ENCODE measurements around the gene ZBTB44.

DNA sequence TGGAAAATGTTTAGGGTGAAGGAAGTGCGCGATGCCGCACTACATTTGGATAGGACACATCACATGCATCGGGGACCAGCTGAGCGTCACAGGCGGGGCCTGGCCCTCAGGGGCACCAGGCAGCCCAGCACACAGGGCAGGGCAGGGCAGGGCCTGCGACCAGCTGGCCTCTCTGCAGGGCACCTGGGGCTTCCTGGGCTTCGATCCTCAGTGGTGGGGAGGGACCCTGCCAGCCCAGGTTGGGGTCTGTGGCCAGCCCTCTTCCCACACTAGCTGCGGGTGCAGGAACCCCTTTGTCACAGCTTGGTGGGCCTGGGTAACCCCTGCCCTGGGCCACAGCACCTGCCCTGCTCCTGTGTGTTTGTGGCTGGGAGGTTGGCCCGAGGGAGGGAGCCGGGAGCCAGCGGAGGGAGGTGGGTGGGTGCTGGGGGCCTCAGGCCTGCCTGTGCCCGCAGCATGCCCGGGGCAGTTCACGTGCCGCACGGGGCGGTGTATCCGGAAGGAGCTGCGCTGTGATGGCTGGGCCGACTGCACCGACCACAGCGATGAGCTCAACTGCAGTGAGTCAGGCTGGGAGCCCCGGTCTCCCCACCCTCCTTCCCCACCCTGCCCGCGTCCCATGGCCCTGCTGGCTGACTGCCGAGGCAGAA lies 117.2 kb downstream of the ZBTB44 start:
- TF ChIP-seq POLR2A (IDR thresholded peaks at IDR 0.05; ENCODE audit: low read depth, low read length) (no peak), POLR2AphosphoS5 (IDR thresholded peaks at IDR 0.05; ENCODE audit: low read depth, low read length) (no peak), TAF1 (IDR thresholded peaks at IDR 0.05; ENCODE audit: low read depth, low read length) (no peak), PAX5 (IDR thresholded peaks at IDR 0.05; ENCODE audit: insufficient read depth, low read length, severe bottlenecking) (no peak), SPI1 (IDR thresholded peaks at IDR 0.05; ENCODE audit: low read depth, low read length) (no peak)

All from GM12891 (cell line).